ENCODE data around the gene SEC61B. TPM values are rescaled to one million over a fixed set of nuclear protein-coding genes. Genes with fewer than 3 reads are reported as not detected.
A peak's percentile ranks its signal among the peaks of the same experiment; 100 is the strongest.

Gene SEC61B
- total and polyA plus RNA-seq, 9 of the 15 experiments (the other 6 are each of a cell fraction or from before 2014, with no cell fraction given), result 57.8 to 262 (median 172) TPM

GRCh38 chr9:99251157-99251556 is 29.1 kb downstream of the SEC61B start:
- in situ Hi-C loops (cut with MboI), result loop anchor here (25.0 kb wide), 1 partner anchor 761 kb away; no protein-coding TSS in a partner anchor

More at GRCh38 chr9:99251157-99251556, 29.1 kb downstream of the SEC61B start:
- POLR2A ChIA-PET, result no interaction called here
- Histone ChIP-seq H3K27ac (ENCODE audit: extremely low read depth, low read depth, low read length) (no peak overlapping the region), H3K9me3 (replicated peaks; ENCODE audit: control insufficient read depth, insufficient read depth, low read depth, low read length) (no peaks in the 10 kb centered on the region), H3K4me3 (no peak overlapping the region), H3K4me2 (ENCODE audit: insufficient read depth, low read length) (no peak overlapping the region), H3K4me1 (replicated peaks in 1 of 2; ENCODE audit: control insufficient read depth in 2 of 2, insufficient read depth in 2 of 2, low read length in 2 of 2) (peaks cover 0 to 5% of the 10 kb centered on the region in 2 experiments; a peak in 3 of 5 replicates), H3K9ac (ENCODE audit: insufficient read depth in 1 of 2, low read depth in 2 of 2, low read length in 2 of 2) (no peak overlapping the region), H3K9me1 (ENCODE audit: control insufficient read depth, insufficient read depth, low read length) (no peaks in the 10 kb centered on the region), H3K79me2 (ENCODE audit: control insufficient read depth, insufficient read depth, low read length) (no peaks in the 10 kb centered on the region), H4K20me1 (replicated peaks; ENCODE audit: control insufficient read depth, insufficient read depth, low read length) (no peaks in the 10 kb centered on the region), H2AFZ (ENCODE audit: low read depth, low read length) (no peak overlapping the region), H3K36me3 (ENCODE audit: control insufficient read depth, insufficient read depth, low read length) (no peaks in the 10 kb centered on the region), H3K27me3 (ENCODE audit: control insufficient read depth in 2 of 2, insufficient read depth in 2 of 2, low read length in 2 of 2) (0 out of 5 replicates have a peak, but pooled peaks cover 0 to 3% of the 10 kb centered on the region in 2 experiments)
- intact Hi-C loops (cut with micrococcal nuclease), result no loop called here
- FAIRE-seq, result no peak
- TF ChIP-seq ZBTB40 (IDR thresholded peaks at IDR 0.05) (peak; percentile 85), ZBTB40 (CRISPR knock-in tag; IDR thresholded peaks at IDR 0.05) (no peak), RBM25 (IDR thresholded peaks at IDR 0.05; ENCODE audit: low read depth, low read length, severe bottlenecking) (no peak)
- 4% methylated on average over 4 of the region's 4 CpGs for WGBS (ENCODE audit: insufficient coverage, low coverage, missing lambda C conversion rate)
- ATAC-seq, result no peak
- CTCF ChIA-PET (ENCODE audit: low intra/inter-chr PET ratio), result no interaction called here
- DNase-seq (ENCODE audit: extremely low read depth in 1 of 4, low spot score in 3 of 4), result no peak
- no TSS peak for BruUV-seq (replicated peaks)
